Fibroblast of pulmonary artery (primary cell): ENCODE results near the gene OGDH.

Experiments
- DNase-seq: peaks from one replicate; pipeline ENCODE4 v3.0.0-alpha.2; 2010; ENCODE audit warnings: low read depth
- H3K4me3 ChIP-seq: replicated peaks from 2 replicates; pipeline ENCODE4 v1.5.1; 2011; ENCODE audit warnings: low read depth, mild to moderate bottlenecking, control low read depth, low read length, moderate library complexity
- TF ChIP-seq, protein P1 (sequence below): IDR thresholded peaks from 2 replicates; pipeline ENCODE4 v1.5.1; 2011; ENCODE audit warnings: mild to moderate bottlenecking, control low read depth, low read length, inconsistent platforms; ENCODE audit errors: missing control alignments

The OGDH gene

DNA sequence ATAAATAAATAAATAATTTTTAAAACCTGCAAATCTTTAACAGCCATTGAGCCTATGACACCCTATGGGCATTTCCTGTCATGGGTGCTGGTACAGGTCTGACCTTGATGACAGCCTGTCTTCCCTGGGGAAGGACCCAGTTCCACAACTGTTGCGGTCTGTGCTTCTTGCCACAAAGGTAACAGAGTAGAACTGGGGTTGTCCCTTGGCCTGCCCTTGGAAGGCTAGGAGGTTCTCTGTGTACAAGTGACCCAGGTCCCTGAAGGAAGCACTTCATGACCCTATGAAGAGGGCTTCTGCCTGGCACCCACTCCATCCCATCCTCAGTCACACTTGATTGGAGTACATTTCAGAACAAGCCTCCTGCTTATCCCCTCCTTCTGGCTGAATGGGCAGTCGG, 66.9 kb downstream of the OGDH start:
- no peak overlapping the region for H3K4me3 ChIP-seq
- TF ChIP-seq, protein P1, sequence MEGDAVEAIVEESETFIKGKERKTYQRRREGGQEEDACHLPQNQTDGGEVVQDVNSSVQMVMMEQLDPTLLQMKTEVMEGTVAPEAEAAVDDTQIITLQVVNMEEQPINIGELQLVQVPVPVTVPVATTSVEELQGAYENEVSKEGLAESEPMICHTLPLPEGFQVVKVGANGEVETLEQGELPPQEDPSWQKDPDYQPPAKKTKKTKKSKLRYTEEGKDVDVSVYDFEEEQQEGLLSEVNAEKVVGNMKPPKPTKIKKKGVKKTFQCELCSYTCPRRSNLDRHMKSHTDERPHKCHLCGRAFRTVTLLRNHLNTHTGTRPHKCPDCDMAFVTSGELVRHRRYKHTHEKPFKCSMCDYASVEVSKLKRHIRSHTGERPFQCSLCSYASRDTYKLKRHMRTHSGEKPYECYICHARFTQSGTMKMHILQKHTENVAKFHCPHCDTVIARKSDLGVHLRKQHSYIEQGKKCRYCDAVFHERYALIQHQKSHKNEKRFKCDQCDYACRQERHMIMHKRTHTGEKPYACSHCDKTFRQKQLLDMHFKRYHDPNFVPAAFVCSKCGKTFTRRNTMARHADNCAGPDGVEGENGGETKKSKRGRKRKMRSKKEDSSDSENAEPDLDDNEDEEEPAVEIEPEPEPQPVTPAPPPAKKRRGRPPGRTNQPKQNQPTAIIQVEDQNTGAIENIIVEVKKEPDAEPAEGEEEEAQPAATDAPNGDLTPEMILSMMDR = no peak
- no peak for DNase-seq

DNA sequence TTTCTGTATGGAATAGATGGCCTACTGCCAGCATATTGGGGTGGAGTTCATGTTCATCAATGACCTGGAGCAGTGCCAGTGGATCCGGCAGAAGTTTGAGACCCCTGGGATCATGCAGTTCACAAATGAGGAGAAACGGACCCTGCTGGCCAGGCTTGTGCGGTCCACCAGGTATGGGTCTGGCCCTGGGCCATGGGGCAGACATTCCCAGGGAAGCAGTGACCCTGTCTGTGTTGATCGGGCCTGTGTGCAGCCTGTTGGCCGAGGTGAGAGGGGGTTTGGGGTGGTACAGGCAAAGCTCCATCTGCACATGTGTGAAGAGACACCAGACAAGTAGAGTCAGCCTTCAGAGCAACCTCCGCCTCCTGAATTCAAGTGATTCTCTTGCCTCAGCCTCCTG, 67.3 kb downstream of the OGDH start:
- no peak overlapping the region for H3K4me3 ChIP-seq
- TF ChIP-seq, protein P1 = no peak
- no peak for DNase-seq

DNA sequence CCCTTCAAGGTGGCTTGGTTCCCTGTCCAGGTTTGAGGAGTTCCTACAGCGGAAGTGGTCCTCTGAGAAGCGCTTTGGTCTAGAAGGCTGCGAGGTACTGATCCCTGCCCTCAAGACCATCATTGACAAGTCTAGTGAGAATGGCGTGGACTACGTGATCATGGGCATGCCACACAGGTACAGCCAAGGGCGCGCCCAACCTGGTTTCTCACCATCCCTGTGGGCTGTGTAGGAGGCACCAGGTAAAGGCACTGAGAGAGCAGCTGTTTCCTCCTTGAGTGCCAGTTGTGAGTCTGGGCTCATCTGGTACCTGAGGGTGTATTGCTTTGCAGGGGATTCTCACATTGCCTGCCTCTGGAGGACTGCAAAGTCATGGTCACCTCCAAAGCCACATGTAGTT, 68.0 kb downstream of the OGDH start:
- no peak for DNase-seq
- no peak overlapping the region for H3K4me3 ChIP-seq
- TF ChIP-seq, protein P1 = no peak

DNA sequence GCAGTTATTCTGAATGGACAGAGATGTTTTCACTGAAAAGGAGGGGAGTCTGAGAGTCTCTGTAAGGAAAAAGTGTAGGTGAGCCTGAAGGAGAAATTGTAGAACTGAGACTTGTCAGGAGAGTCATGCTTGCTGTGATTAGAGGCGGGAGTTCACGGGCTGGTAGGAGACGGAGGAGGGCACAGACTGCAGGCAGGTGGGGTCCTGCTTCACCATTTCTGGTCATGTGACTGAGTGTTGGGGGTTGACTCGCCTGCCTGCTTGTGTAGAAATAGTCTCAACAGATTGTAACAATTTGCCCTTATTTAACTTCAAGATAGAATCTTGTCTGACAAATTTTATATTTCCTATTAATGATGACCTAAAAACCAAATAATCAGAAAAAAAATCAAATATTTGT, 70.3 kb downstream of the OGDH start:
- TF ChIP-seq, protein P1 = no peak
- no peak for DNase-seq
- H3K4me3 ChIP-seq = no peak overlapping the region

DNA sequence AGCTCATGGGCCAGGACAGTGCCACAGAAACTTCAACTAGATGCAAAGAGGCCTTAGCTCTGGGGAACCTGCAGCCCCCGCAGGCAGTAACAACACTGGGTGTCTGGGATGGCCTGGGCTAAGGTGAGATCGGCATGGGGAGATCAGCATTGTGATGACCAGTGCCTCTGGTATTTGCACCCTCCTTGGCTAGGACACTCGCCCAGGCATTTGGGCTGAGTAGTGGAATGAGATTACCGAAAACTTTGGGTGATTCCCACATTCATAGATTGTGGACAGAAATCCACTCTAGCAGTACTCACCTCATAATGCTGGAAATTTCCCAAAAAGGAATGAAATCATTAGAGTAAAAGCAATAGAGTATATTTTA, 71.7 kb downstream of the OGDH start:
- TF ChIP-seq, protein P1 = no peak
- DNase-seq = peak; percentile 13

DNA sequence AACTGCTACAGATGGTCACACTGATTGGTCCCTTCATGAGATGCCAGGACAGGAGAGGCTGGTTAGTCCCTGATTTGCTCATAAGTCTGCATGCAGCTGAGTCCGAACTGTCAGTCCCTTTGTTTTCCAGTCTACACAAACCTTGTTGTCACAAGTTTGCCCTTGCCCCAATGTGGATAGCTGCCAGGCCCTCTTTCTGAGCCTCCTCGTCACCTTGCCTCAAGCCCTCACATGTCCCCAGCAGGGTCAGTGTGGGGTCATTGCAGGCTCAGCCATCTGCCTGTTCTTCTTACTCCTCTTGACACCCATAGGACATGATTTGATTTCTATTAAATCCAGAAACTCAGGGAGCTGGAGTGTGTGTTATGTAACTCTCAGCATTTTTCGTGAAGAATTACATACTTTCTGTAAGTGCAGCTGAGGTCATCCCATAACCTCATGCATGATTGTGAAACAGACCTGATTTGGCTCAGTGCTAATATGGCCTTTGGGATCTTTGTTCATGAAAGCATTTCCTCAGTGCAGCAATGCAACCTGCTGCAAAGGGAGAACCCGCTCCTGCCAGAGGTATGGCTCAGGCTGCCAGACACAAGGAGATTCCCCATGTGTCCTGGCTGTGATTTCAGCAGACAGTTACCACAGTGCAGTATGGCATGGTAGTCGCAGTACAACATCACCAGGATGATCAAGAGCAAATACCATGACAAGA, 72.2 kb downstream of the OGDH start:
- TF ChIP-seq, protein P1 = no peak
- peak; percentile 90 for DNase-seq
- H3K4me3 ChIP-seq = no peak overlapping the region

More for the DNA sequence above, 71.7 kb downstream of the OGDH start:
- no peak overlapping the region for H3K4me3 ChIP-seq

DNA sequence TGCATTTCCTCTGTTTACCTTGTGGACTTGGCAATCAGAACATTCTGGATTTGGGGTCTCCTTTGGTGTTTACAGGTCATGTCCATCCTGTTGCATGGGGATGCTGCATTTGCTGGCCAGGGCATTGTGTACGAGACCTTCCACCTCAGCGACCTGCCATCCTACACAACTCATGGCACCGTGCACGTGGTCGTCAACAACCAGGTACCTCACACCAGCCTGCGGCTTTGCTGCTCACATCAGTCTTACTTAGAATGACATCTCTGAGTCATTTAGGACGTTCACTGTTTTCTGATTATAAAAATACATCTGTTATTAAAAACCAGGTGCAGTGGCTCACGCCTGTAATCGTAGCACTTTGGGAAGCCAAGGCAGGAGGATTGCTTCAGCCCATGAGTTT, 75.2 kb downstream of the OGDH start:
- no peak for DNase-seq
- TF ChIP-seq, protein P1 = no peak
- H3K4me3 ChIP-seq = no peak overlapping the region
